Pancreas (tissue), 10 donors: Measurements from ENCODE around the gene ATP5F1E. TPM values are rescaled to one million over a fixed set of nuclear protein-coding genes. Genes with fewer than 3 reads are reported as not detected.
A peak's percentile ranks its signal among the peaks of the same experiment; 100 is the strongest.
"Not testable (repeated sequence)": the region's sequence is repeated elsewhere in the genome, so short reads cannot be mapped to it uniquely, and the experiment has no call there.

Source experiments
- ATAC-seq, 4 donors: fragments of 200-7000 bp; cut with Tn5 transposase; one replicate each; pipeline versions ENCODE4 v1.8.0 to v1.9.1; 2020; ENCODE audit warnings: mild to moderate bottlenecking in 4 of 4, moderate library complexity in 4 of 4
- DNase-seq, 6 donors: peaks; one replicate each; pipeline ENCODE4 v3.0.0-alpha.2; 2020
- FAIRE-seq: peaks from 2 replicates; lab custom pipeline; 2012; peaks lifted over from hg19 to GRCh38; lab: Jason Lieb, UNC
- H3K27ac ChIP-seq, 4 donors: fragments of 200-600 bp; sonication (generic); 1 replicate in 3 of 4; 2 replicates in 1 of 4; pipeline versions ENCODE4 v1.5.0 to v1.8.0; 2020
- H3K27me3 ChIP-seq, 4 donors: fragments of 200-600 bp; one replicate each; pipeline ENCODE4 v1.8.0; 2021
- H3K36me3 ChIP-seq, 3 donors: fragments of 200-600 bp; sonication (generic) in 1 of 3; one replicate each; pipeline versions ENCODE4 v1.5.0 to v1.8.0; 2020 to 2021
- H3K4me1 ChIP-seq, 3 donors: fragments of 200-600 bp; one replicate each; pipeline ENCODE4 v1.8.0; 2021
- H3K4me3 ChIP-seq, 4 donors: fragments of 200-600 bp; sonication (generic) in 2 of 4; one replicate each; pipeline versions ENCODE4 v1.5.0 to v1.8.0; 2020 to 2021
- H3K9me3 ChIP-seq, 4 donors: fragments of 200-600 bp; one replicate each; pipeline ENCODE4 v1.8.0; 2021
- CTCF ChIP-seq, 4 donors: fragments of 200-600 bp; sonication (generic) in 3 of 4; IDR thresholded peaks; one replicate each; pipeline versions ENCODE4 v1.5.0 to v1.8.0; 2021; ENCODE audit warnings: antibody characterized with exemption in 4 of 4
- WGBS, 2 donors: extraction: QIAGEN DNeasy Blood & Tissue Kit; methylation state at CpG; one replicate each; pipeline ENCODE4 v1.1.7; 2013; 5-methylcytosine and 5-hydroxymethylcytosine counted together
- intact Hi-C, 3 donors: fragments of 100-400 bp; cut with DNase I; formaldehyde crosslinking; loops; one replicate each; pipeline versions ENCODE4 v1.11.1 to v1.14.2; 2022
- polyA plus RNA-seq, 2 donors: library from polyadenylated mRNA; stranded (reverse); fragments of 200-250 nt; gene quantifications; one replicate each; pipeline ENCODE4 v1.2.3, GENCODE V29; 2013
- total RNA-seq, 6 donors: library from RNA; stranded (reverse); fragmentation: NEBNext Ultra II Directional in 4 of 6; extraction: Animal tissue kit (Norgen Biotek cat#: 25700) in 4 of 6; gene quantifications; one replicate each; pipeline versions ENCODE4 v1.2.1 to v1.2.4, GENCODE V29; 2021 to 2023
- donor health status: healthy with polysubstance abuse.
- donor health status: DM: no; HTN: no; CAD: no; lungs with moderate emphysema.
- donor health status: DM: no; HTN: no; CAD: no.
- donor health status: control.
- donor health status: control.
- donor health status: Bipolar disorder and iron deficiency.
- donor health status: DM: yes; HTN: yes; CAD: no.
- donor health status: DM: no; HTN: no; CAD: no.
- donor health status: DM: no; HTN: no; CAD: no.
- donor health status: DM: yes; HTN: yes; CAD: no.

ATP5F1E gene
- total and polyA plus RNA-seq, 8 donors, result 11.2 to 38.0 (median 23.8) TPM

- Histone ChIP-seq H3K36me3 (peaks cover 0 to 8% (median 0%) of the 10 kb centered on the region in 3 donors), H3K27ac (peak within 1 kb of the TSS; percentile 33 to 70 (median 61)), H3K27me3 (no peaks in the 10 kb centered on the region), H3K4me1 (peaks cover 4 to 19% (median 8%) of the 10 kb centered on the region in 3 donors), H3K4me3 (peak within 1 kb of the TSS; percentile 62 to 91 (median 71)), H3K9me3 (no peaks in the 10 kb centered on the region)
- WGBS, 2 donors, result 2% methylated on average over 40 to 50 of the region's 50 CpGs
- TF ChIP-seq CTCF (IDR thresholded peaks at IDR 0.05), result no peak
- intact Hi-C loops, result no loop called here
- peak in 3 of 6 donors; percentile 31 to 86 (median 48) for DNase-seq
- peak; percentile 24 to 59 (median 46) for ATAC-seq
- no peak for FAIRE-seq
These were observed 10.1 kb upstream of the ATP5F1E start, which contains the start of gene PRELID3B for GRCh38 chr20:59042151-59042795. TSS of gene PRELID3B (minus strand) at chr20:59042786. CDS start at chr20:59042730, 56 bp downstream.

DNA sequence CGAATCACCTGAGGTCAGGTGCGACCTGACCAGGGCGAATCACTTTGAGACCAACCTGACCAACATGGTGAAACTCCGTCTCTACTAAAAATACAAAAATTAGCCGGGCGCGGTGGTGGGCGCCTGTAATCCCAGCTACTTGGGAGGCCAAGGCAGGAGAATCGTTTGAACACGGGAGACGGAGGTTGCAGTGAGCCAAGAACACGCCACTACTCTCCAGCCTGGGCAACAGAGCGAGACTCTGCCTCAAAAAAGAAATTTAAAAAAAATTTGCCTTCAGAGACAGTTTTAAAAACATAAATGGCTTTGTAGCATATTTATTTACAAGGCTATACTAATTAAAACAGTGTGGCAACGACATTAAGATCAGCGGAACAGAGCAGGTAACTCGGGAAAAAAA is 9.4 kb upstream of the ATP5F1E start:
- ATAC-seq, H3K9me3 ChIP-seq, H3K27me3 ChIP-seq, FAIRE-seq, intact Hi-C loops, H3K27ac ChIP-seq, DNase-seq: not testable (repeated sequence)
- WGBS, 2 donors, result 86 to 88% methylated on average over 16 of the region's 16 CpGs
- peaks cover 4 to 19% (median 8%) of the 10 kb centered on the region in 3 donors for H3K4me1 ChIP-seq
- H3K36me3 ChIP-seq, result peaks cover 0 to 13% (median 0%) of the 10 kb centered on the region in 3 donors
- H3K4me3 ChIP-seq, result peak overlapping the region in 3 of 4 donors; percentile 62 to 91 (median 80)

GRCh38 chr20:59040667-59041066 is 8.5 kb upstream of the ATP5F1E start:
- Histone ChIP-seq H3K4me1 (peaks cover 4 to 19% (median 8%) of the 10 kb centered on the region in 3 donors), H3K36me3 (peaks cover 0 to 22% (median 0%) of the 10 kb centered on the region in 3 donors), H3K9me3 (no peaks in the 10 kb centered on the region), H3K27ac (no peak overlapping the region), H3K27me3 (no peaks in the 10 kb centered on the region), H3K4me3 (no peak overlapping the region)
- ATAC-seq (no peak), DNase-seq (no peak), FAIRE-seq (no peak)
- no peak for TF ChIP-seq CTCF (IDR thresholded peaks at IDR 0.05)
- intact Hi-C loops, result no loop called here
- 77 to 81% methylated on average over 5 of the region's 5 CpGs for WGBS, 2 donors

DNA sequence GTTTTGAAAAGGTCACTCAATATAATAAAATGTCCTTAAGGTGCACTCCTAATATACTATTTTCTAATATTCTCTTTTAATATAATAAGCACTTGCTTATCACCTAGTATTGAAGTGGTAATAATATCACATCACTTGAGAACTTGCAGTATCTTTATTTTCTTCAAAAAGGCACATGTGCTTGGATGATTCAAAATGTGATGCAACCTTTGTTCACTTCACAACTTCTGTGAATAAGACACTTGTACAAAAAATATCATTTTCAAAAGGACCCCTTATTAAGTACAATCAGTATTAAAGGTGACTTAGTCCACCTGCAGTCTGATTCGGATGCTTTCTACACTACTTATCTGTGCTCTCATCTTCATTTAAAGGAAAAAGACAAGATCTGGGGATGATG is 7.1 kb upstream of the ATP5F1E start:
- intact Hi-C loops, result no loop called here
- DNase-seq (no peak), FAIRE-seq (no peak), ATAC-seq (no peak)
- Histone ChIP-seq H3K36me3 (peaks cover 0 to 29% (median 0%) of the 10 kb centered on the region in 3 donors), H3K4me1 (peaks cover 4 to 19% (median 8%) of the 10 kb centered on the region in 3 donors), H3K9me3 (no peaks in the 10 kb centered on the region), H3K27me3 (no peaks in the 10 kb centered on the region), H3K27ac (no peak overlapping the region), H3K4me3 (no peak overlapping the region)
- no peak for TF ChIP-seq CTCF (IDR thresholded peaks at IDR 0.05)
- 76 to 81% methylated on average over 1 of the region's 1 CpG for WGBS, 2 donors

DNA sequence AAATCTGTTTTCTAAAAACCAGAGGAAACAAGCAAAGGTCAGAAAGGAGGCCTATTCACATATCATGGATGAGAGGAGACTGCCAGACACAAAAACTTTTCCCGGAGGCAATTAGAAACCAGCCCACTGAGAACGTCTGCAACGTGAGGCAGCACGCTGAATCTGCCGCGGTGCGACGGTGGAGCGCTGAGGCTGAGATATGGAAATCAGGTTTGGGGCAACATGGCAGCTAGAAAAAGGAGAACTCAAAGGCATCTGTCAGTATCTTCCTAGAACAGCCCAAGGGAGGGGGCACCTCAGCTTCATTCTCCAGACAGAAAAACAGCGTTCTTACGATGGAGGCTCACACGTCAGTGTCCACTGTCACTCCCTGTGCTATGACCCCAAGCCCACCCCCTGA is 5.3 kb upstream of the ATP5F1E start:
- no peak overlapping the region for H3K4me3 ChIP-seq
- peaks cover 0 to 19% (median 11%) of the 10 kb centered on the region in 3 donors for H3K4me1 ChIP-seq
- no peak for DNase-seq
- 94 to 96% methylated on average over 12 of the region's 12 CpGs for WGBS, 2 donors
- H3K27me3 ChIP-seq, result no peaks in the 10 kb centered on the region
- peaks cover 0 to 29% (median 0%) of the 10 kb centered on the region in 3 donors for H3K36me3 ChIP-seq
- TF ChIP-seq CTCF (IDR thresholded peaks at IDR 0.05), result no peak
- no peak for ATAC-seq
- no peak overlapping the region for H3K27ac ChIP-seq
- no peak for FAIRE-seq
- no peaks in the 10 kb centered on the region for H3K9me3 ChIP-seq
- intact Hi-C loops, result no loop called here
